HepG2 (cell line): ENCODE measurements around the gene PCDHB7. TPM values are rescaled to one million over a fixed set of nuclear protein-coding genes. Genes with fewer than 3 reads are reported as not detected.

Experiments used
- ATAC-seq: fragments of 200-7000 bp; cut with Tn5 transposase; 3 replicates; pipeline ENCODE4 v1.9.1; 2020; ENCODE audit warnings: mild to moderate bottlenecking, moderate library complexity
- BruUV-seq: library from RNA; stranded (reverse); fragments of 400-500 nt; replicated peaks from 2 replicates; lab custom pipeline; 2021; lab: Mats Ljungman, UMichigan
- CTCF ChIA-PET: fragments of 300-600 bp; formaldehyde crosslinking; extraction: SDS; loops from one replicate; lab custom pipeline; 2021; ENCODE audit warnings: low total read pairs, inconsistent platforms, low intra/inter-chr PET ratio; lab: Yijun Ruan, JAX
- POLR2A ChIA-PET: fragments of 350-600 bp; sonication (Branson Sonifier 250); formaldehyde crosslinking; loops from one replicate; lab custom pipeline; 2020; ENCODE audit warnings: antibody characterized with exemption, inconsistent platforms; lab: Yijun Ruan, JAX
- DNase-seq: peaks from one replicate; pipeline ENCODE4 v3.0.0-alpha.2; 2015; ENCODE audit warnings: low spot score
- FAIRE-seq: peaks from 3 replicates; lab custom pipeline; 2011; peaks lifted over from hg19 to GRCh38; lab: Jason Lieb, UNC
- H2AFZ ChIP-seq: one replicate; pipeline ENCODE4 v1.6.1; 2011; ENCODE audit warnings: low read length, inconsistent platforms
- H3K27ac ChIP-seq: fragments of 300-600 bp; 3 replicates; pipeline ENCODE4 v1.8.0; 2011; ENCODE audit warnings: mixed run types, mild to moderate bottlenecking, mixed read lengths, low read length, inconsistent platforms; ENCODE audit not compliant: insufficient read depth; ENCODE audit errors: extremely low read length
- H3K27me3 ChIP-seq, 2 experiments: fragments of 200-600 bp in 1 of 2; 2 replicates in 1 of 2; 3 replicates in 1 of 2; pipeline versions ENCODE4 v1.6.0 to v1.8.0; 2011; ENCODE audit warnings: low read length in 2 of 2, mild to moderate bottlenecking in 2 of 2, moderate library complexity in 2 of 2, inconsistent platforms in 1 of 2; ENCODE audit not compliant: insufficient read depth in 2 of 2, control insufficient read depth in 1 of 2
- H3K36me3 ChIP-seq, 2 experiments: fragments of 200-600 bp in 1 of 2; replicated peaks in 1 of 2; 2 replicates in 1 of 2; 3 replicates in 1 of 2; pipeline versions ENCODE4 v1.5.1 to v1.8.0; 2011; ENCODE audit warnings: low read length in 2 of 2, inconsistent platforms in 1 of 2; ENCODE audit not compliant: insufficient read depth in 2 of 2, control insufficient read depth in 1 of 2
- H3K4me1 ChIP-seq: 2 replicates; pipeline ENCODE4 v1.5.1; 2012; ENCODE audit warnings: low read length, inconsistent platforms; ENCODE audit not compliant: insufficient read depth
- H3K4me2 ChIP-seq: 2 replicates; pipeline ENCODE4 v1.6.0; 2011; ENCODE audit warnings: low read depth, low read length, inconsistent platforms
- H3K4me3 ChIP-seq, 3 experiments: fragments of 200-600 bp in 1 of 3; sonication (generic), shearing (Covaris generic) in 1 of 3; replicated peaks in 1 of 3; 2 replicates each; pipeline ENCODE4 v1.5.1; 2011 to 2016; ENCODE audit warnings: low read length in 3 of 3, inconsistent platforms in 2 of 3, low read depth in 2 of 3, mild to moderate bottlenecking in 2 of 3, control low read depth in 1 of 3, mixed read lengths in 1 of 3; ENCODE audit not compliant: insufficient read depth in 1 of 3
- H3K79me2 ChIP-seq: one replicate; pipeline ENCODE4 v1.6.1; 2011; ENCODE audit warnings: low read length, inconsistent platforms; ENCODE audit not compliant: insufficient read depth
- H3K9ac ChIP-seq: 2 replicates; pipeline ENCODE4 v1.6.0; 2011; ENCODE audit warnings: mild to moderate bottlenecking, low read depth, low read length, inconsistent platforms; ENCODE audit not compliant: insufficient read depth
- H3K9me3 ChIP-seq: 2 replicates; pipeline ENCODE4 v1.5.1; 2012; ENCODE audit warnings: mild to moderate bottlenecking, low read length
- H4K20me1 ChIP-seq: 2 replicates; pipeline ENCODE4 v1.6.0; 2011; ENCODE audit warnings: inconsistent platforms, mild to moderate bottlenecking, low read length, moderate library complexity; ENCODE audit not compliant: insufficient read depth
- EEA1 ChIP-seq: sonication (generic); formaldehyde crosslinking; IDR thresholded peaks from 2 replicates; pipeline ENCODE4 v1.5.1; 2020; ENCODE audit warnings: mild to moderate bottlenecking, missing genetic modification reagents, borderline replicate concordance
- ETS1 ChIP-seq: sonication (generic); formaldehyde crosslinking; IDR thresholded peaks from 2 replicates; pipeline ENCODE4 v1.4.0; 2020; ENCODE audit warnings: missing genetic modification reagents
- FOXJ3 ChIP-seq: sonication (generic); formaldehyde crosslinking; IDR thresholded peaks from 2 replicates; pipeline ENCODE4 v1.4.0; 2020; ENCODE audit warnings: missing genetic modification reagents, mild to moderate bottlenecking, borderline replicate concordance
- MAFF ChIP-seq: IDR thresholded peaks from 2 replicates; pipeline ENCODE4 v1.6.1; 2011; ENCODE audit warnings: low read depth, low read length, improper control_type of control experiment
- ZFP82 ChIP-seq: sonication (generic); formaldehyde crosslinking; IDR thresholded peaks from 2 replicates; pipeline ENCODE4 v1.5.1; 2020; ENCODE audit warnings: mild to moderate bottlenecking, missing genetic modification reagents, borderline replicate concordance
- ZMYM2 ChIP-seq: sonication (generic); formaldehyde crosslinking; IDR thresholded peaks from 2 replicates; pipeline ENCODE4 v1.8.0; 2022; ENCODE audit warnings: mild to moderate bottlenecking, missing genetic modification reagents
- ZNF160 ChIP-seq: sonication (generic); formaldehyde crosslinking; IDR thresholded peaks from 2 replicates; pipeline ENCODE4 v1.8.0; 2022; ENCODE audit warnings: mild to moderate bottlenecking, inconsistent platforms, missing genetic modification reagents
- ZNF205 ChIP-seq: IDR thresholded peaks from 2 replicates; pipeline ENCODE4 v1.6.1; 2018; ENCODE audit warnings: missing biosample characterization, missing genetic modification reagents
- ZNF253 ChIP-seq: sonication (generic); formaldehyde crosslinking; IDR thresholded peaks from 2 replicates; pipeline ENCODE4 v1.8.0; 2022; ENCODE audit warnings: mild to moderate bottlenecking, missing genetic modification reagents, borderline replicate concordance
- ZNF530 ChIP-seq: sonication (generic); formaldehyde crosslinking; IDR thresholded peaks from 2 replicates; pipeline ENCODE4 v1.5.0; 2020; ENCODE audit warnings: low read depth, mild to moderate bottlenecking, missing genetic modification reagents
- WGBS: methylation state at CpG from one replicate; pipeline ENCODE4 v1.1.6; 2017; ENCODE audit warnings: low lambda C conversion rate; 5-methylcytosine and 5-hydroxymethylcytosine counted together
- in situ Hi-C: cut with HindIII; loops from 2 replicates; pipeline ENCODE4 v1.10.0; 2017; ENCODE audit warnings: low pct_unique_long_range_greater_than_20kb; ENCODE audit not compliant: extremely low pct_ligation_motif_present
- intact Hi-C: fragments of 100-400 bp; cut with micrococcal nuclease; formaldehyde crosslinking; loops from one replicate; pipeline ENCODE4 v1.10.0; 2022; ENCODE audit not compliant: unreplicated experiment
- polyA plus RNA-seq, 8 experiments: library from polyadenylated mRNA; depleted of rRNA in 3 of 8; stranded (reverse) in 7 of 8; unstranded in 1 of 8; fragments of >200 nt; fragmentation: Illumina TruSeq in 4 of 8; extraction: Trizol in 4 of 8; gene quantifications; 2 replicates each; pipeline versions ENCODE4 v1.2.1 to v1.2.3, GENCODE V29; 2011 to 2016; ENCODE audit warnings: low read depth in 4 of 8, missing spikeins in 1 of 8, mixed read lengths in 1 of 8; ENCODE audit not compliant: insufficient read depth in 1 of 8
- total RNA-seq, 5 experiments: library from RNA; depleted of rRNA; stranded (reverse); fragments of >200 nt; fragmentation: Illumina TruSeq; extraction: Trizol; gene quantifications; 2 replicates each; pipeline ENCODE4 v1.2.3, GENCODE V29; 2016; ENCODE audit warnings: low read depth in 1 of 5
- TF ChIP-seq, protein P1 (sequence below): sonication (generic); formaldehyde crosslinking; IDR thresholded peaks from 2 replicates; pipeline ENCODE4 v1.5.0; 2020; ENCODE audit warnings: mild to moderate bottlenecking, low read depth, missing genetic modification reagents, borderline replicate concordance
- TF ChIP-seq, protein P2 (sequence below): sonication (generic); formaldehyde crosslinking; IDR thresholded peaks from 2 replicates; pipeline ENCODE4 v1.5.1; 2020; ENCODE audit warnings: mild to moderate bottlenecking, missing genetic modification reagents, borderline replicate concordance

Gene PCDHB7
- total and polyA plus RNA-seq, 2 of the 13 experiments (the other 11 are each of a cell fraction or from before 2014, with no cell fraction given): 0.02 to 0.03 TPM

DNA sequence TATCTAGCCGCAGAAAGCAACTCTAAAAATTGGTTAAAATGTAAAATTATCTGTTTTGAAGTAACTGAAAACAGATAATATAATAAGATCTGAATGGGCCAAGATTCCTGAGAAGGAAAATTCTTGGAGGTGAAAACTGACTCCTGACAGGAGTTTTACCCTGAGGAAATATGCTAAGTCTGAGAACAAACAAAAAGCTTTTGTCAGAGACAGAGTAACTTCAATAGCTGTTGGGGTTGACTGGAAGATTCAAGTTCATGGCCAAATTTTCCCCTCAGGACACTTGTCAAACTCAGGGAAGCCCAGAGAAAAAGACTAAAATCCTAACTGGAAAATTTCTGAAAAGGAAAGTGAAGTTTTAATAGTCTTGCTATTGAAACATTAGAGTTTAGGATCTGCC, 45.1 kb upstream of the PCDHB7 start:
- intact Hi-C loops: no loop called here
- WGBS: 2% methylated on average over 1 of the region's 1 CpG

More for the DNA sequence above, 45.1 kb upstream of the PCDHB7 start:
- in situ Hi-C loops: no loop called here
- ChIA-PET POLR2A (no interaction called here), CTCF (no interaction called here)
- Histone ChIP-seq H3K36me3 (no peaks in the 10 kb centered on the region), H4K20me1 (no peaks in the 10 kb centered on the region), H3K9ac (no peak overlapping the region), H3K27ac (no peak overlapping the region), H3K4me2 (no peak overlapping the region), H2AFZ (no peak overlapping the region), H3K9me3 (no peaks in the 10 kb centered on the region), H3K27me3 (no peaks in the 10 kb centered on the region), H3K4me3 (no peak overlapping the region), H3K4me1 (no peaks in the 10 kb centered on the region), H3K79me2 (no peaks in the 10 kb centered on the region)
- FAIRE-seq: no peak
- BruUV-seq: no TSS peak
- no peak for DNase-seq
- no peak for ATAC-seq
- TF ChIP-seq ETS1 (CRISPR knock-in tag) (no peak), ZNF530 (CRISPR knock-in tag) (no peak), ZNF205 (CRISPR knock-in tag) (no peak), EEA1 (CRISPR knock-in tag) (no peak), FOXJ3 (no peak), ZNF253 (CRISPR knock-in tag) (no peak), ZNF160 (CRISPR knock-in tag) (no peak), ZFP82 (CRISPR knock-in tag) (no peak), ZMYM2 (CRISPR knock-in tag) (no peak), MAFF (no peak)
- TF ChIP-seq, protein P1, sequence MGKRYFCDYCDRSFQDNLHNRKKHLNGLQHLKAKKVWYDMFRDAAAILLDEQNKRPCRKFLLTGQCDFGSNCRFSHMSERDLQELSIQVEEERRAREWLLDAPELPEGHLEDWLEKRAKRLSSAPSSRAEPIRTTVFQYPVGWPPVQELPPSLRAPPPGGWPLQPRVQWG (CRISPR knock-in tag): no peak
- TF ChIP-seq, protein P2, sequence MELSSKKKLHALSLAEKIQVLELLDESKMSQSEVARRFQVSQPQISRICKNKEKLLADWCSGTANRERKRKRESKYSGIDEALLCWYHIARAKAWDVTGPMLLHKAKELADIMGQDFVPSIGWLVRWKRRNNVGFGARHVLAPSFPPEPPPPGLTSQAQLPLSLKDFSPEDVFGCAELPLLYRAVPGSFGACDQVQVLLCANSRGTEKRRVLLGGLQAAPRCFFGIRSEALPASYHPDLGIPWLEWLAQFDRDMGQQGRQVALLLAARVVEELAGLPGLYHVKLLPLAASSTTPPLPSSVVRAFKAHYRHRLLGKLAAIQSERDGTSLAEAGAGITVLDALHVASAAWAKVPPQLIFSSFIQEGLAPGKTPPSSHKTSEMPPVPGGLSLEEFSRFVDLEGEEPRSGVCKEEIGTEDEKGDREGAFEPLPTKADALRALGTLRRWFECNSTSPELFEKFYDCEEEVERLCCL: no peak
- TF ChIP-seq, all 625 proteins: peak for 0
